Activated CD4-positive, CD25-positive, alpha-beta regulatory T cell (primary cell): ENCODE measurements around the gene SH2D2A.

ENCODE experiments used
- DNase-seq, 4 experiments: peaks; one replicate each; lab custom pipeline; 2025; lab: John Stamatoyannopoulos, UW

SH2D2A gene

GRCh38 chr1:156803086-156803851 is 13.4 kb downstream of the SH2D2A start:
- DNase-seq, result no peak

GRCh38 chr1:156802421-156802935 is 14.2 kb downstream of the SH2D2A start:
- DNase-seq, result no peak

- no peak for DNase-seq
Measured at GRCh38 chr1:156801409-156802121, 15.1 kb downstream of the SH2D2A start.

- peak in 3 of 4 experiments; percentile 11 to 36 (median 31) for DNase-seq
Measured at GRCh38 chr1:156797212-156797871, 19.3 kb downstream of the SH2D2A start.

- DNase-seq, result no peak
Measured at GRCh38 chr1:156796340-156797097, 20.1 kb downstream of the SH2D2A start.

- DNase-seq, result no peak
Measured at GRCh38 chr1:156795787-156796186, 20.9 kb downstream of the SH2D2A start.

- DNase-seq, result no peak
Measured at GRCh38 chr1:156795374-156795733, 21.3 kb downstream of the SH2D2A start.

- DNase-seq, result no peak
Measured at GRCh38 chr1:156794506-156795373, 21.9 kb downstream of the SH2D2A start.

GRCh38 chr1:156789621-156790318 is 26.9 kb downstream of the SH2D2A start:
- DNase-seq, result no peak

- no peak for DNase-seq
Measured at GRCh38 chr1:156788136-156788535, 28.5 kb downstream of the SH2D2A start.

GRCh38 chr1:156786640-156787039 is 30.0 kb downstream of the SH2D2A start:
- no peak for DNase-seq

GRCh38 chr1:156785458-156785857 is 31.2 kb downstream of the SH2D2A start:
- DNase-seq, result no peak

- DNase-seq, result no peak
Measured at GRCh38 chr1:156781585-156782186, 35.0 kb downstream of the SH2D2A start.

- no peak for DNase-seq
Measured at GRCh38 chr1:156777573-156777972, 39.1 kb downstream of the SH2D2A start.

GRCh38 chr1:156776942-156777341 is 39.7 kb downstream of the SH2D2A start:
- no peak for DNase-seq

- DNase-seq, result no peak
Measured at GRCh38 chr1:156775799-156776198, 40.8 kb downstream of the SH2D2A start.

GRCh38 chr1:156773607-156774006 is 43.0 kb downstream of the SH2D2A start:
- DNase-seq, result no peak

GRCh38 chr1:156772728-156773497 is 43.7 kb downstream of the SH2D2A start:
- no peak for DNase-seq

- DNase-seq, result no peak
Measured at GRCh38 chr1:156772222-156772621, 44.4 kb downstream of the SH2D2A start.
